Measurements from ENCODE around the gene KCNAB1. TPM values are rescaled to one million over a fixed set of nuclear protein-coding genes. Genes with fewer than 3 reads are reported as not detected.

Gene KCNAB1
- total RNA-seq, 2 experiments from 2014 or later, result 0.09 TPM; not detected in 1

DNA sequence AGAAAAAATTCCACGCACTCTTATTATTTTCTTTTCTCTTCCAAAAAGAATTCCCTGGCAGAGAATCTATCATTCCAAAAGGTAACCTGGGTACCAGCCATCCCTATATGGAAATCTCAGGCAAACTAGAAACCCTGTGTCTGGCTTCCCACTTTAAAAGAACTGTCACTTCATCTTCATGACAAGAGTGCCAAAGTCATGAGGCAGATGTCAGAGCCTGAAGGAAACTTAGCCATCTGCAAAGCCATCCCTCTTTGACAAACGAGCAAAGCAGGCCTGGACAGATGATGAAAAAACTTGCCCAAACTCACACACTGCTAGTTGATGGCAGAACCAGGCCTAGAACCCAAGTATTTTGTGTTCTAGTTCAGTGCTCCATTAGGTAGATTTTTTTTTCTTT lies 418.7 kb downstream of the KCNAB1 start:
- Mint-ChIP-seq H3K4me1 (peaks cover 9% of the 10 kb centered on the region), H3K9me3 (no peaks in the 10 kb centered on the region), H3K27me3 (no peaks in the 10 kb centered on the region), H3K27ac (no peak overlapping the region), H3K4me3 (no peak overlapping the region), H3K36me3 (peaks cover 4% of the 10 kb centered on the region)
- ATAC-seq (ENCODE audit: low read depth), result no peak
- DNase-seq, result no peak
- POLR2A ChIA-PET, result no interaction called here

GRCh38 chr3:156539802-156540201 lies 419.4 kb downstream of the KCNAB1 start:
- H3K9me3 Mint-ChIP-seq, result no peaks in the 10 kb centered on the region
- POLR2A ChIA-PET, result no interaction called here
- no peaks in the 10 kb centered on the region for H3K27me3 Mint-ChIP-seq
- no peak for ATAC-seq (ENCODE audit: low read depth)
- peaks cover 4% of the 10 kb centered on the region for H3K36me3 Mint-ChIP-seq
- H3K4me3 Mint-ChIP-seq, result no peak overlapping the region
- peaks cover 14% of the 10 kb centered on the region for H3K4me1 Mint-ChIP-seq
- H3K27ac Mint-ChIP-seq, result no peak overlapping the region
- DNase-seq, result no peak

DNA sequence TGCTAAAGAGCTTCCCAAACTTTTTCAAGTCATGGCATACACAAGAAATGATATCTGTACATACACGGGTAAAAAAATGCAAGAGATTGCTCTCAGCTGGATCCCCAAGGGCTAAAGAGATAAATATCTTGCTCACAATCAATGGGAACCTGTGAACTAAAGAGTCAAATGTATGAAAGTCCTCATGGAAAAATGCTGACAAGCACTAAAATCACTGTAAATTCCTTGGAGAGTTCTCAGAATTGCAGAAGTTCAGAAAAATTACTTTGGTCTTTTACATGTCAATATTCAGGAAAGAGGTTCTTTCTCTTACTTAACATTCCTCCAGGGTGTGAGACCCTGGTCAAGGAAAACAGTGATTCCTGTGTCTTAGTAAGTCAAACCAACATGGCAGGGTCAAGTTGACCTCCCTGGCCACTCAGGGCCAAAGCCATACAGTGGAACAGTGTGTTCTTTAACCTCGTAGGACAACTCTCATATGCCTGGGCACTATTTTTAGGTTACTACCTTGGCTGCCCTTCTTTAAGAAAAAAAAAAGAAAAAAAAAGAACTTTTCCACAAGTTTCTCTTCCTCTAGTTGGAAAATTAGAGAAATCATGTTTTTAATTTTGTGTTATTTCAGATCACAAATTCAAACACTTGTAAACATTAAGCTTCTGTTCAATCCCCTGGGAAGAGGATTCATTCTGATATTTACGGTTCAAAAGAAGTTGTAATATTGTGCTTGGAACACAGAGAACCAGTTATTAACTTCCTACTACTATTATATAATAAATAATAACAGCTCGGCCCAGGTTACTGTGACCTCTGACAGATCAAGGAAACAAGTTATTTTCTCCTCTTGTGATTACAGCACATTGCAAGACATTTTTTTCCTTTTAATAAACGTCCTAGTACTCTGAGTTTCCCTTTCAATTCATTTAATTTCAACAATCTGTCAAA lies 422.0 kb downstream of the KCNAB1 start:
- Mint-ChIP-seq H3K9me3 (no peaks in the 10 kb centered on the region), H3K4me3 (no peak overlapping the region), H3K27me3 (no peaks in the 10 kb centered on the region), H3K4me1 (peaks cover 19% of the 10 kb centered on the region), H3K36me3 (peaks cover 24% of the 10 kb centered on the region), H3K27ac (no peak overlapping the region)
- no peak for ATAC-seq (ENCODE audit: low read depth)
- POLR2A ChIA-PET, result interaction anchor here (1.2 kb wide), 1 partner anchor 13 kb away, joined by 4 read pairs; the partner anchor contains the start of gene SSR3
- DNase-seq, result no peak

DNA sequence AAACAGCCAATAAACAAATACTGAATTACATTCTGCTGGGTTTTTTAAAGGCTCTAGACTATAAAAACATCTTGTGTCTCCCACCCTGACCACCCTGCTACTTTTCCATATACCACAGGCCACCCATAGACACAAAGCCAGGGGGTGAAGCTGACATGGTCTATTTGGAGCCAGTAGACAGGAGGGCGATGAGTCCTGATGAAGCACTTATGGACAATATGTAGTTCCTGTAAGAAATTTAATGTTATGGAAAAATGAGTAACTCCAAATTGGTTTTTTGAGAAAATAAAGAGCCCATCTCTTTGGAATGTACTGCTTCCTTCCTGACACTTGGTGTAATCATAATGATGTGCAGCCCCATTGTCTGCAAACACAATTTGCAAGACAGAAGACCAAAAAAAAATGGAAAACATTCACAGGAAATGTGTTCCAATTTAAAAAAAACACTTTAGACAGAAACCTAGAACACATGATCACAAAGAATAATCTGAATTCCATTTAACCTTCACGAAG lies 422.7 kb downstream of the KCNAB1 start:
- no peak for ATAC-seq (ENCODE audit: low read depth)
- Mint-ChIP-seq H3K9me3 (no peaks in the 10 kb centered on the region), H3K4me3 (no peak overlapping the region), H3K27ac (no peak overlapping the region), H3K36me3 (peaks cover 25% of the 10 kb centered on the region), H3K27me3 (no peaks in the 10 kb centered on the region), H3K4me1 (peaks cover 19% of the 10 kb centered on the region)
- no peak for DNase-seq
- POLR2A ChIA-PET, result interaction anchor here (1.2 kb wide), 1 partner anchor 12 kb away, joined by 4 read pairs; the partner anchor contains the start of gene SSR3

- no peak for ATAC-seq (ENCODE audit: low read depth)
- Mint-ChIP-seq H3K27ac (no peak overlapping the region), H3K4me1 (peaks cover 42% of the 10 kb centered on the region), H3K4me3 (no peak overlapping the region), H3K27me3 (no peaks in the 10 kb centered on the region), H3K36me3 (peaks cover 50% of the 10 kb centered on the region), H3K9me3 (no peaks in the 10 kb centered on the region)
- POLR2A ChIA-PET, result no interaction called here
- no peak for DNase-seq
Observed at GRCh38 chr3:156547637-156548036, 427.3 kb downstream of the KCNAB1 start.

GRCh38 chr3:156548041-156548687 lies 427.8 kb downstream of the KCNAB1 start:
- POLR2A ChIA-PET, result no interaction called here
- Mint-ChIP-seq H3K27me3 (no peaks in the 10 kb centered on the region), H3K36me3 (peaks cover 50% of the 10 kb centered on the region), H3K4me1 (peaks cover 45% of the 10 kb centered on the region), H3K9me3 (no peaks in the 10 kb centered on the region), H3K27ac (no peak overlapping the region), H3K4me3 (no peak overlapping the region)
- ATAC-seq (ENCODE audit: low read depth) (no peak), DNase-seq (no peak)

- peaks cover 47% of the 10 kb centered on the region for H3K36me3 Mint-ChIP-seq
- POLR2A ChIA-PET, result interaction anchor here (1.0 kb wide), 1 partner anchor 540 kb away, joined by 4 read pairs; no protein-coding TSS in a partner anchor
- no peak overlapping the region for H3K4me3 Mint-ChIP-seq
- no peak overlapping the region for H3K27ac Mint-ChIP-seq
- ATAC-seq (ENCODE audit: low read depth) (no peak), DNase-seq (no peak)
- peaks cover 50% of the 10 kb centered on the region for H3K4me1 Mint-ChIP-seq
- H3K9me3 Mint-ChIP-seq, result no peaks in the 10 kb centered on the region
- H3K27me3 Mint-ChIP-seq, result no peaks in the 10 kb centered on the region
Observed at GRCh38 chr3:156548902-156549301, 428.5 kb downstream of the KCNAB1 start.

GRCh38 chr3:156551261-156551660 lies 430.9 kb downstream of the KCNAB1 start:
- no peak for ATAC-seq (ENCODE audit: low read depth)
- POLR2A ChIA-PET, result no interaction called here
- no peaks in the 10 kb centered on the region for H3K27me3 Mint-ChIP-seq
- no peak overlapping the region for H3K4me3 Mint-ChIP-seq
- peaks cover 42% of the 10 kb centered on the region for H3K4me1 Mint-ChIP-seq
- H3K9me3 Mint-ChIP-seq, result no peaks in the 10 kb centered on the region
- no peak overlapping the region for H3K27ac Mint-ChIP-seq
- no peak for DNase-seq
- H3K36me3 Mint-ChIP-seq, result peaks cover 39% of the 10 kb centered on the region

DNA sequence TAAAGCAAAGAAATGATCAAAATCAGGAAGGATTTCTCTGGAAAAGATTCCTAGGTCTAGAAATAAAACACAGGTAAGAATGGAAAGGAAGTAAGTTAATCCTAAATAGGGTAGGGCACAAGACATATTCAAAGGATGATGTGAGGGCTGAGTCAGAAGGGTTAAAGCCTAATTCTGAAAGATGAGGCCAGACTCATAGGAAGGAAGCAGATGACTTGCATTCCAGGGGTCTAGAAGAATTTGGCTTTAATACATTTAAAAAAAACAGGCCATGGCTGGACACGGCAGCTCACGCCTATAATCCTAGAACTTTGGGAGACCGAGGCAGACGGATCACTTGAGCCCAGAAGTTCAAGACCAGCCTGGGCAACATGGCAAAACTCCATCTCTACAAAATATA lies 431.4 kb downstream of the KCNAB1 start:
- H3K4me3 Mint-ChIP-seq, result no peak overlapping the region
- no peaks in the 10 kb centered on the region for H3K27me3 Mint-ChIP-seq
- ATAC-seq (ENCODE audit: low read depth) (no peak), DNase-seq (no peak)
- H3K27ac Mint-ChIP-seq, result no peak overlapping the region
- POLR2A ChIA-PET, result no interaction called here
- peaks cover 34% of the 10 kb centered on the region for H3K36me3 Mint-ChIP-seq
- peaks cover 41% of the 10 kb centered on the region for H3K4me1 Mint-ChIP-seq
- no peaks in the 10 kb centered on the region for H3K9me3 Mint-ChIP-seq

- POLR2A ChIA-PET, result interaction anchor here (4.0 kb wide), 1 partner anchor 121 kb away, joined by 37 read pairs; the partner anchor contains the start of gene TIPARP
- Mint-ChIP-seq H3K27me3 (no peaks in the 10 kb centered on the region), H3K4me3 (peak overlapping the region; percentile 93), H3K4me1 (peaks cover 40% of the 10 kb centered on the region), H3K36me3 (peaks cover 27% of the 10 kb centered on the region), H3K27ac (no peak overlapping the region), H3K9me3 (no peaks in the 10 kb centered on the region)
- ATAC-seq (ENCODE audit: low read depth), result no peak
- DNase-seq, result no peak
Observed at GRCh38 chr3:156552973-156553372, 432.6 kb downstream of the KCNAB1 start.

DNA sequence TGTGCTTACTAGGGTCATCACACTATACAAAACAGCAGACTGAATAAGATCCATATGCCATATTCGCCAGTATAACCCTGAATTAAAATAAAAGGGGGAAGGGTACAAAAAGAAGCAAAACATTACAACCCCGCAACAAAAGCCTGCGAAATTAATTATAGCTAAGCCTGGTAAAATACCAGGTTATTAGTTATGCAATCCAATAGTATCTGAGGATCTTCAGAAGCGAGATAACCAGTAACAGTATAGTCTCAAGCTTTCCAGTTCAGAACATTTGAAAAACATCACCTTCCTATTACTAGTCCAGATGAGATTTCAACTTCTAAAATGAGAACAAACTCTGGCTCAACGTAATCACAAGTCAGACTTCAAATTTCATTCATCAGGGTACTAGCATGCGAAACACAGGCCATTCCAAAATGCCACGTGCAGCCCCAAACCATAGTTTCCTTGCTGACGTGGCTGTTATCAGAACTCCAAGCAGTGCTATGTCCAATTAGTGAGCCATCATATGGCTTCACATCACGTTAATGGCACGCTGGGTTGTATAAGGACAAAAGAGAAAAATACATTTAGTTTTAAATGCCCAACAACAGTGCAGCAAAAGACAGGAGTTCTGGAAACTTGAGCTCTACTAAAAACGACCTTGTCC lies 433.5 kb downstream of the KCNAB1 start:
- POLR2A ChIA-PET, result interaction anchor here (1.6 to 4.0 kb wide), 7 partner anchors 70 to 622 kb away, joined by 5 to 37 read pairs (median 9); partner anchors contain the start of gene TIPARP
- Mint-ChIP-seq H3K4me1 (peaks cover 37% of the 10 kb centered on the region), H3K27me3 (no peaks in the 10 kb centered on the region), H3K9me3 (no peaks in the 10 kb centered on the region), H3K4me3 (peak overlapping the region; percentile 93), H3K36me3 (peaks cover 24% of the 10 kb centered on the region), H3K27ac (peak overlapping the region; percentile 89)
- DNase-seq (no peak), ATAC-seq (ENCODE audit: low read depth) (no peak)

DNA sequence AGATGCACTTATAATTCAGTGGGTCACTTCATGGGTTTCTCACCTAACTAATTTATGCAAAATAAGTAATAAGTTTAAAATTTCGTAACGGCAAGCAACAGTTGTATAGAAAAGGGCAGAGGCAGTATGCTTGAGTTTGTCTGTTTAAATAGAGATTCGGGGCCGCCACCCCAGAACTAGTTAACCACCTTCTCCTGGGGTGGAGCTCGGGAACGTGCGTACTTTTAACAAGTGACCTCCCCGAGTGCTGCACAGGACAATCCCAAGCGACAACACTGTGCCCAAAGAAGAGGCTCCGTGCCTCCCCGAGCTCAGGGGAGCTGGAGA lies 434.1 kb downstream of the KCNAB1 start:
- ATAC-seq (ENCODE audit: low read depth), result no peak
- Mint-ChIP-seq H3K27ac (peak overlapping the region; percentile 89), H3K36me3 (peaks cover 23% of the 10 kb centered on the region), H3K4me3 (peak overlapping the region; percentile 93), H3K4me1 (peaks cover 33% of the 10 kb centered on the region), H3K9me3 (no peaks in the 10 kb centered on the region), H3K27me3 (no peaks in the 10 kb centered on the region)
- no peak for DNase-seq
- POLR2A ChIA-PET, result interaction anchor here (1.0 to 4.0 kb wide), 11 partner anchors 11 to 621 kb away, joined by 3 to 37 read pairs (median 6); partner anchors contain the start of gene TIPARP
